CD4-positive, alpha-beta T cell (primary cell): ENCODE data around the gene PGBD5. TPM values are rescaled to one million over a fixed set of nuclear protein-coding genes. Genes with fewer than 3 reads are reported as not detected.

Experiments used
- ATAC-seq: fragments of 200-7000 bp; cut with Tn5 transposase; one replicate; pipeline ENCODE4 v1.10.0; 2022; ENCODE audit warnings: mild to moderate bottlenecking; ENCODE audit not compliant: poor library complexity
- CTCF ChIA-PET: fragments of 350-600 bp; sonication (Branson Sonifier 250); formaldehyde crosslinking; loops from one replicate; lab custom pipeline; 2021; ENCODE audit warnings: antibody characterized with exemption, inconsistent platforms; lab: Charles Lee
- POLR2A ChIA-PET: fragments of 350-600 bp; sonication (Branson Sonifier 250); formaldehyde crosslinking; loops from one replicate; lab custom pipeline; 2021; ENCODE audit warnings: antibody characterized with exemption, inconsistent platforms; lab: Charles Lee
- DNase-seq, 14 experiments: peaks; one replicate each; pipeline ENCODE4 v3.0.0-alpha.2; 2013 to 2020; ENCODE audit warnings: mixed read lengths in 2 of 14
- H3K27ac ChIP-seq, 2 donors: one replicate each; pipeline versions ENCODE4 v1.5.1 to v1.7.0; 2013; ENCODE audit warnings: low read length in 2 of 2, low read depth in 1 of 2, mild to moderate bottlenecking in 1 of 2
- H3K27me3 ChIP-seq, 2 experiments: 1 replicate in 1 of 2; 2 replicates in 1 of 2; pipeline versions ENCODE4 v1.6.1 to v1.7.0; 2013; ENCODE audit warnings: low read length in 2 of 2, control low read depth in 1 of 2, mild to moderate bottlenecking in 1 of 2, moderate library complexity in 1 of 2; ENCODE audit not compliant: insufficient read depth in 2 of 2, control insufficient read depth in 1 of 2
- H3K36me3 ChIP-seq: one replicate; pipeline ENCODE4 v1.6.1; 2013; ENCODE audit warnings: low read length, control low read depth; ENCODE audit not compliant: insufficient read depth
- H3K4me1 ChIP-seq: one replicate; pipeline ENCODE4 v1.6.1; 2013; ENCODE audit warnings: low read length, control low read depth; ENCODE audit not compliant: insufficient read depth
- H3K4me3 ChIP-seq: one replicate; pipeline ENCODE4 v1.5.1; 2013; ENCODE audit warnings: mild to moderate bottlenecking, low read length, moderate library complexity
- H3K9me3 ChIP-seq, 2 experiments: 1 replicate in 1 of 2; 2 replicates in 1 of 2; pipeline versions ENCODE4 v1.6.1 to v1.7.0; 2013; ENCODE audit warnings: low read length in 2 of 2, mild to moderate bottlenecking in 2 of 2, control low read depth in 1 of 2, moderate library complexity in 1 of 2; ENCODE audit not compliant: control insufficient read depth in 1 of 2, insufficient read depth in 1 of 2
- H3K27ac Mint-ChIP-seq: one replicate; pipeline ENCODE4 v1.8.0; 2020; ENCODE audit warnings: mixed read lengths
- H3K27me3 Mint-ChIP-seq: one replicate; pipeline ENCODE4 v1.8.0; 2021; ENCODE audit warnings: mixed read lengths
- H3K36me3 Mint-ChIP-seq: one replicate; pipeline ENCODE4 v1.8.0; 2021; ENCODE audit warnings: low read depth, mixed read lengths
- H3K4me1 Mint-ChIP-seq: one replicate; pipeline ENCODE4 v1.8.0; 2021; ENCODE audit warnings: low read depth, mixed read lengths
- H3K4me3 Mint-ChIP-seq: one replicate; pipeline ENCODE4 v1.8.0; 2020; ENCODE audit warnings: mild to moderate bottlenecking, mixed read lengths
- H3K9me3 Mint-ChIP-seq: one replicate; pipeline ENCODE4 v1.8.0; 2020; ENCODE audit warnings: mixed read lengths
- CTCF ChIP-seq: fragments of 200-600 bp; IDR thresholded peaks from one replicate; pipeline ENCODE4 v1.8.0; 2022; ENCODE audit warnings: antibody characterized with exemption, mild to moderate bottlenecking
- intact Hi-C, 2 experiments: fragments of 100-400 bp; cut with DNase I in 1 of 2; cut with micrococcal nuclease in 1 of 2; formaldehyde crosslinking; loops; one replicate each; pipeline versions ENCODE4 v1.15.1 to v1.9.0; 2023 to 2025; cut with DNase I, micrococcal nuclease
- total RNA-seq, 174 experiments: library from RNA in 2 of 174; stranded (reverse) in 2 of 174; gene quantifications; one replicate each; pipeline ENCODE4 v1.2.3 and lab custom pipeline; 2021 to 2026

Gene PGBD5
- total RNA-seq, 2 experiments from 2014 or later, result not detected

GRCh38 chr1:230392536-230392909 is 33.6 kb downstream of the PGBD5 start:
- DNase-seq, result no peak
- TF ChIP-seq CTCF, result no peak
- Mint-ChIP-seq H3K4me3 (no peak overlapping the region), H3K27me3 (peaks cover 21% of the 10 kb centered on the region), H3K9me3 (no peaks in the 10 kb centered on the region), H3K4me1 (no peaks in the 10 kb centered on the region), H3K27ac (no peak overlapping the region), H3K36me3 (no peaks in the 10 kb centered on the region)
- H3K4me1 ChIP-seq, result no peaks in the 10 kb centered on the region
- no peak for ATAC-seq
- H3K4me3 ChIP-seq, result no peak overlapping the region
- ChIA-PET POLR2A (no interaction called here), CTCF (no interaction called here)
- peaks cover 0 to 28% of the 10 kb centered on the region in 2 experiments for H3K9me3 ChIP-seq
- H3K27me3 ChIP-seq, result peaks cover 3 to 6% of the 10 kb centered on the region in 2 experiments
- intact Hi-C loops, result no loop called here
- no peak overlapping the region for H3K27ac ChIP-seq
- H3K36me3 ChIP-seq, result no peaks in the 10 kb centered on the region

- H3K36me3 ChIP-seq, result no peaks in the 10 kb centered on the region
- no peak overlapping the region for H3K4me3 ChIP-seq
- peaks cover 17% of the 10 kb centered on the region for H3K27me3 Mint-ChIP-seq
- no peaks in the 10 kb centered on the region for H3K36me3 Mint-ChIP-seq
- H3K9me3 ChIP-seq, result peaks cover 0 to 28% of the 10 kb centered on the region in 2 experiments
- no peak for ATAC-seq
- intact Hi-C loops, result no loop called here
- no peak for DNase-seq
- H3K27ac ChIP-seq, result no peak overlapping the region
- H3K4me1 ChIP-seq, result no peaks in the 10 kb centered on the region
- POLR2A ChIA-PET, result no interaction called here
- no peak for TF ChIP-seq CTCF
- H3K9me3 Mint-ChIP-seq, result no peaks in the 10 kb centered on the region
- H3K27ac Mint-ChIP-seq, result no peak overlapping the region
- no peaks in the 10 kb centered on the region for H3K4me1 Mint-ChIP-seq
- H3K4me3 Mint-ChIP-seq, result no peak overlapping the region
- H3K27me3 ChIP-seq, result peaks cover 3 to 4% of the 10 kb centered on the region in 2 experiments
- CTCF ChIA-PET, result no interaction called here
These were observed 34.2 kb downstream of the PGBD5 start for GRCh38 chr1:230391776-230392535.

- H3K4me3 Mint-ChIP-seq, result no peak overlapping the region
- no peaks in the 10 kb centered on the region for H3K36me3 Mint-ChIP-seq
- no peak overlapping the region for H3K4me3 ChIP-seq
- H3K27ac Mint-ChIP-seq, result no peak overlapping the region
- no peaks in the 10 kb centered on the region for H3K36me3 ChIP-seq
- peaks cover 14% of the 10 kb centered on the region for H3K27me3 Mint-ChIP-seq
- TF ChIP-seq CTCF, result no peak
- peaks cover 0 to 3% of the 10 kb centered on the region in 2 experiments for H3K27me3 ChIP-seq
- no peak for DNase-seq
- intact Hi-C loops, result no loop called here
- POLR2A ChIA-PET, result no interaction called here
- H3K9me3 Mint-ChIP-seq, result no peaks in the 10 kb centered on the region
- no peak for ATAC-seq
- H3K27ac ChIP-seq, result no peak overlapping the region
- CTCF ChIA-PET, result no interaction called here
- H3K4me1 ChIP-seq, result no peaks in the 10 kb centered on the region
- peaks cover 0 to 28% of the 10 kb centered on the region in 2 experiments for H3K9me3 ChIP-seq
- no peaks in the 10 kb centered on the region for H3K4me1 Mint-ChIP-seq
These were observed 35.8 kb downstream of the PGBD5 start for GRCh38 chr1:230390371-230390770.
